ENCODE data around the gene PNPT1. TPM values are rescaled to one million over a fixed set of nuclear protein-coding genes. Genes with fewer than 3 reads are reported as not detected.

Gene PNPT1
- total and polyA plus RNA-seq, 9 of the 15 experiments (the other 6 are each of a cell fraction or from before 2014, with no cell fraction given), result 46.5 to 104 (median 62.7) TPM

DNA sequence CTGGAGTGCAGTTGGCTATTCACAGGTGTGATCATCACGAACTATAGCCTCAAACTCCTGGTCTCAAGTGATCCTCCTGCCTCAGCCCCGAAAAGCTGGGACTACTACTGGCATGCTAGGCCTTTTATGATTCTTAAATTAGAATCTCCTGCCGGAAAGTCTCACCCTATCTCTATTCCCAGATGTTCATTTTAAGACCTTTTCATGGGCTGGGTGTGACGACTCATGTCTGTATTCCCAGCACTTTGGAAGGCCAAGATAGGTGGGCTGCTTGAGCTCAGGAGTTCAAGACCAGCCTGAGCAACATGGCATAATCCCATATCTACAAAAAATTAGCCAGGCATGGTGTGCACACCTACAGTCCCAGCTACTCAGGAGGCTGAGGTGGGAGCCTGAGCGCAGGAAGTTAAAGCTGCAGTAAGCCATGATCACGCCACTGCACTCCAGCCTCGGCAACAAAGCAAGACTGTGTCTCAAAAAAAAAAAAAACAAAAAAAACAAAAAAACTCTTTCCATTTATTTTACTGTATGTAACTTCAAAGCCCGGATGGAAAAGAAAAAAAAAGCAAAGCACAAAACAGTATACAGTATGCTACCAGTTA, 84.3 kb downstream of the PNPT1 start (continued):
- TF ChIP-seq ZNF511 (CRISPR knock-in tag; IDR thresholded peaks at IDR 0.05) (no peak), KDM4B (IDR thresholded peaks at IDR 0.05; ENCODE audit: borderline replicate concordance in 2 of 2, low read depth in 1 of 2) (no peak), PKNOX1 (IDR thresholded peaks at IDR 0.05) (no peak), ZNF347 (CRISPR knock-in tag; IDR thresholded peaks at IDR 0.05; ENCODE audit: low read depth) (no peak), PTTG1 (tag; IDR thresholded peaks at IDR 0.05; ENCODE audit: low read depth) (no peak), DACH1 (IDR thresholded peaks at IDR 0.05; ENCODE audit: partially characterized antibody) (no peak), ARNT (IDR thresholded peaks at IDR 0.05) (no peak), SMARCC2 (IDR thresholded peaks at IDR 0.05; ENCODE audit: low read depth) (no peak), PYGO2 (tag; IDR thresholded peaks at IDR 0.05) (no peak), ZNF586 (CRISPR knock-in tag; conservative IDR thresholded peaks at IDR 0.05) (no peak), POLR2B (IDR thresholded peaks at IDR 0.05; ENCODE audit: low read depth, partially characterized antibody) (no peak), COPS2 (conservative IDR thresholded peaks at IDR 0.05) (no peak), MCM5 (IDR thresholded peaks at IDR 0.05; ENCODE audit: low read depth) (no peak), ELF1 (tag; IDR thresholded peaks at IDR 0.05) (no peak), ZBTB5 (IDR thresholded peaks at IDR 0.05) (no peak)
- TF ChIP-seq, protein P1, sequence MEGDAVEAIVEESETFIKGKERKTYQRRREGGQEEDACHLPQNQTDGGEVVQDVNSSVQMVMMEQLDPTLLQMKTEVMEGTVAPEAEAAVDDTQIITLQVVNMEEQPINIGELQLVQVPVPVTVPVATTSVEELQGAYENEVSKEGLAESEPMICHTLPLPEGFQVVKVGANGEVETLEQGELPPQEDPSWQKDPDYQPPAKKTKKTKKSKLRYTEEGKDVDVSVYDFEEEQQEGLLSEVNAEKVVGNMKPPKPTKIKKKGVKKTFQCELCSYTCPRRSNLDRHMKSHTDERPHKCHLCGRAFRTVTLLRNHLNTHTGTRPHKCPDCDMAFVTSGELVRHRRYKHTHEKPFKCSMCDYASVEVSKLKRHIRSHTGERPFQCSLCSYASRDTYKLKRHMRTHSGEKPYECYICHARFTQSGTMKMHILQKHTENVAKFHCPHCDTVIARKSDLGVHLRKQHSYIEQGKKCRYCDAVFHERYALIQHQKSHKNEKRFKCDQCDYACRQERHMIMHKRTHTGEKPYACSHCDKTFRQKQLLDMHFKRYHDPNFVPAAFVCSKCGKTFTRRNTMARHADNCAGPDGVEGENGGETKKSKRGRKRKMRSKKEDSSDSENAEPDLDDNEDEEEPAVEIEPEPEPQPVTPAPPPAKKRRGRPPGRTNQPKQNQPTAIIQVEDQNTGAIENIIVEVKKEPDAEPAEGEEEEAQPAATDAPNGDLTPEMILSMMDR (IDR thresholded peaks at IDR 0.05 in 2 of 3, conservative IDR thresholded peaks at IDR 0.05 in 1 of 3; ENCODE audit: insufficient read depth in 2 of 3, low read depth in 1 of 3, low read length in 3 of 3), result no peak

All from K562 (cell line).